GM10266 (cell line): ENCODE results near the gene EIF3B.
"Not testable (repeated sequence)": the region's sequence is repeated elsewhere in the genome, so short reads cannot be mapped to it uniquely, and the experiment has no call there.

Experiments used
- DNase-seq: peaks from one replicate; pipeline ENCODE4 v3.0.0; 2012; ENCODE audit errors: extremely low spot score
- CTCF ChIP-seq: IDR thresholded peaks from 2 replicates; pipeline ENCODE4 v1.5.1; 2012; ENCODE audit warnings: mild to moderate bottlenecking, low read depth; ENCODE audit not compliant: control insufficient read depth, insufficient read depth; ENCODE audit errors: missing control alignments

Gene EIF3B

GRCh38 chr7:2409745-2410414, 55.3 kb downstream of the EIF3B start:
- TF ChIP-seq CTCF: no peak
- DNase-seq: no peak

GRCh38 chr7:2411049-2411448, 56.4 kb downstream of the EIF3B start:
- no peak for TF ChIP-seq CTCF
- no peak for DNase-seq

- no peak for TF ChIP-seq CTCF
- no peak for DNase-seq
Measured at GRCh38 chr7:2411815-2412586, 57.4 kb downstream of the EIF3B start.

GRCh38 chr7:2412587-2413201, 58.1 kb downstream of the EIF3B start:
- no peak for TF ChIP-seq CTCF
- no peak for DNase-seq

- DNase-seq: no peak
- TF ChIP-seq CTCF: no peak
Measured at GRCh38 chr7:2416063-2416462, 61.4 kb downstream of the EIF3B start.

GRCh38 chr7:2416650-2417049, 62.0 kb downstream of the EIF3B start:
- no peak for TF ChIP-seq CTCF
- no peak for DNase-seq

- not testable (repeated sequence) for DNase-seq
Measured at GRCh38 chr7:2417178-2417577, 62.6 kb downstream of the EIF3B start.
